GM18519 (cell line): ENCODE results near the gene SFSWAP.

Experiments
- ATAC-seq: cut with Tn5 transposase; IDR thresholded peaks from one replicate; pipeline ENCODE4 v1.9.1; 2021; ENCODE audit warnings: mild to moderate bottlenecking, moderate library complexity; ENCODE audit not compliant: unreplicated experiment, low FRiP score

The SFSWAP gene

DNA sequence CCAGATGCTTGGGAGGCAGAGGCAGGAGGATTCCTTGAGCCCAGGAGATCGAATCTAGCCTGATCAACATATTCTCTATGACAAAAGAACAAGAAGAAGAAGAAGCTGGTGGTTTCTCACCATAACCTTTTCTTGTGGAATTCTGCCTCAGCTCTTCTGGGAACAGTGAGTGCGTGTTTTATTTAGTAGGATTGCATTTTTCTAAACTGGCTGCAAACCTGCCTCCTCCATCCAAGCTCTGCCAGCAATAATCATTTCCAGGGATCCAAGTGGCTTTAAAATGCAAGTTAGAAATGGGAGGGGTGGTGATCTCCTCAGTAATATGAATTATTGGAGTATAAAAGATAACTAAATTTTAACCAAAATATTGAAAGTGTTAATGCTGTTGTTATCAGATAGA lies 71.2 kb downstream of the SFSWAP start:
- no peak for ATAC-seq

DNA sequence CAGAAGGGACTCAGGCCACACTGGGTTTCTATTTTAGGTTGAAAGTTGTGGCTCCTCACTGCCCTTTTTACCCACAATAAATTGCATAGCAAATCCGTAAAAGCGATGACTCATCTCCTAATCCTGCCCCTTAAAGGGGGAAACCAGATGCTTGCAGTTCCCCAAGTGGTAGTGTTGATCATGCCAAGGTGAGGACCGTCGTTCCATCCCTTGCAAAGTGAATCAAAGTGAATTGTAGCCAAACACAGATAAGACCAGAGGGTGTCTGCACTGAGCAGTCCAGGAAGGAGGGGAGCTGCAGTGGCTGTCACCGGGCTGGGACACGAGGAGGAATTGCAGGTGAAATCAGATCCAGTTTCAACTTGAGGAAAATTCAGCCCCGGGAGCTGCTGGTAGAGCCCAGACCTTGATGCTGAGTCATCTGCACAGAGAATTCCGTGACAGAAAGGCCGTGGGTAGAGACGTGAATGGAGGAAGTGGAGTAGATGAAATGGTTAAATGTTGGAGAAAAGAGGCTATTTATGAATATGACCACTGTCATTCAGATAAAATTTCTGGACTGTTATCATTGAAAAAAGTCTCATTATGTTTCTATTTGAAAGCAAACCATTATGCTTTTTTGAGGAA lies 73.1 kb downstream of the SFSWAP start:
- ATAC-seq: no peak

GRCh38 chr12:131784909-131785762 lies 74.2 kb downstream of the SFSWAP start:
- no peak for ATAC-seq

GRCh38 chr12:131785763-131786330 lies 75.0 kb downstream of the SFSWAP start:
- no peak for ATAC-seq

DNA sequence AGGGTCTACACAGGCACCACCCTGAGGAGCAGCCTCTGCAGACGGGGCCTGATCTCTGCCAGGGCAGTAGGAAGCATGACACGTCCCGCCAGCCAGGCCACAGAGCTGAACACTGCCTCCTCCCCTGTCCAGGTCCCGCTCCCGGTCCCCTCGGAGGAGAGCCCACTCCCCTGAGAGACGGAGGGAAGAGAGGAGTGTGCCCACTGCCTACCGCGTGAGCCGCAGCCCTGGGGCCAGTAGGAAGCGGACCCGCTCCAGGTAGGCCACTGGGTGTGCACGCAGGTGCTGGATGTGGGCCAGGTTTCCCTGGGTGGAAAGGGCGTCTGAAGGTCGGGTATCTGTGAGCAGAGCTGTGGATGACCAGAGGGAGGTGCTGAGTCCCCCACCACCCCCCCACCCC lies 75.4 kb downstream of the SFSWAP start:
- no peak for ATAC-seq

DNA sequence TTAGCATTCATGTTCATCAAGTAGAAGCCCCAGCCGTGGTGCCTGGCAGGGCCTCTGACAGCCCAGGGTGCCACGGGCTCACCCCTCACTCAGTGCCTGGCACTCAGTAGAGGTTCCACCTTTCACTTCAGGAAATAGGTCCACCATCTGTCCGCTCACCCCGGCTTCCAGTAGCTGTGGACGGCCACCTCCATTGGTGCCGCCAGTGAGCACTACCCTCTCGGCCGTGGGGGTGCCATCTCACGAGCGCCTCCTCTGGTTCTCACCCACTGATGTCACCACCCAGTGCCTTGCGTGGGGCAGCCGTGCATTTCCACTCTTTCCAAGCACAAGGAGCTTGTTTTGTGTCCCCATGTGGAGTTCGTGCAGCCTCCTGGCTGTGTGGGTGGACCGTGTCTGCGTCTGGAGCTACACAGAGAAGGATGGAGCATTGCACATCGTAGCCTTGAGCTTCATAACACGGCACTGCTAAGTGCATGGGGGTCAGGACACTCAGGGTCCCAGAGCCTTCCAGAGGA lies 76.3 kb downstream of the SFSWAP start:
- no peak for ATAC-seq

DNA sequence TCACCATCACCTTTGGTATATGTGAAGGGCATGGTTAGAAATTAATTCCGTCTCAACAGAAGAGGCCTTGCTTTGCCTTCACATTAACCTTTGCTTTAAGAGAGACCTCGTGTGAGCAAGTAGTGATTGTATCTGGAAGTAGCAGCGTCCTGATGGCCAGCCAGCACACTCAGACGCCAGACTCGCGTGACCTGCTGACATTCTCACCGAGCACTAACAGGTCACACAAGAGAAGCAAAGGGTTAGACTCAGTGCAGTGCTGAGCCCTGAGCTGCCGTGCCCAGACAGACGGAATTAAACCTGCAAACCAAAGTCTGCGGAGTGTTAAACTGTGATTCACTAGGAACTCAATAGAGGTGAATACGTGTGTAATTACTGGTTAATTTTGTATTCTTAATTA lies 77.2 kb downstream of the SFSWAP start:
- no peak for ATAC-seq

DNA sequence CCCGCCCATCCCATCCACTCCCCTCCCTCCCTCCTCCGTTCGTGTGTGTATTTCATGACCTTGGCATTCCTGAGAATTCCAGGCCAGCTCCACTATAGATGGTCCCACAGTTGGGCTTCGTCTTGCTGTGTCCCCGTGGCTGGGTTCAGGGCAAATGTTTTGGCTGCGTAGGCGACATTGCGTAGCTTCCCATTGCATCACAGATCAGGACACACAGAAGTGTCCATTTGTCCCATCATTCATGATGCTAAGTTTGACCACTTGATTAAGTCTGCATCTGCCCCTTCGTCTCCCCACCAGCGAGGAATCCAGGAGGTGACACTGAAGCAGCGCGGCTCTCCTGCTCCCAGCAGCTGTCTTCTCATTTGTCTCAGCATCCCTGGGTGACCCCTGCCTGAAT lies 78.7 kb downstream of the SFSWAP start:
- no peak for ATAC-seq

DNA sequence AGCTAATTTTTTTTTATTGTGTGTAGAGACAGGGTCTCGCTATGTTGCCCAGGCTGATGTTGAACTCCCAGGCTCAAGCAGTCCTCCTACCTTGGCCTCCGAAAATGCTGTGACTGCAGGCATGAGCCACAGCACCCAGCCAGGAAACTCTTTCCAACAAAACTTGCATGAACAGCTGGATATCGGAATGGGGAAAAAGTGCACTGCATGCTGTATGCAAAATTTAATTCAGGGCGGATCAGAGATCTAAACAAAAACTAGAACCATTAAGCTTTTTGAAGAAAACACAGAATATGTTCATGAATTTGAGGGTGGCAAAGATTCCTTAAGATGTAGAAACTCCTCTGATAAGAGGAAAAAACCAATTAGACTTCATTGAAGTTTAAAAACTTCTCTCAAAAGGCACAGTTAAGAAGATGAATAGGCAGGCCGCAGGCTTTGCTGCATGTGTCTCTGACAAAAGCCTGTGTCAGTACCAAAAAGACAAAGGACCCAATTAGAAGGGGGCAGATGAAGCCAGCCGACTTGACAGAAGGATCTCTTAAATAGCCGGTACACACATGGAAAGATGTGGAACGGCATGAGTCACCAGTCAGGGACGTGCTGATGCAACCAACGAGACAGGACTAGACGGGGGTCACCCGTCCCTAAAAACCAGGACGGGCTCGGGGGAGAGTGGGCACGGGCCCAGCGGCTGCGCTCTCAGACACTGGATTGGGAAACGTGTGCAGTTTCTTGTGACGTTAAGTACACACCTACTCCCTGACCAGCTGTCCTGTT lies 82.5 kb downstream of the SFSWAP start:
- ATAC-seq: no peak

DNA sequence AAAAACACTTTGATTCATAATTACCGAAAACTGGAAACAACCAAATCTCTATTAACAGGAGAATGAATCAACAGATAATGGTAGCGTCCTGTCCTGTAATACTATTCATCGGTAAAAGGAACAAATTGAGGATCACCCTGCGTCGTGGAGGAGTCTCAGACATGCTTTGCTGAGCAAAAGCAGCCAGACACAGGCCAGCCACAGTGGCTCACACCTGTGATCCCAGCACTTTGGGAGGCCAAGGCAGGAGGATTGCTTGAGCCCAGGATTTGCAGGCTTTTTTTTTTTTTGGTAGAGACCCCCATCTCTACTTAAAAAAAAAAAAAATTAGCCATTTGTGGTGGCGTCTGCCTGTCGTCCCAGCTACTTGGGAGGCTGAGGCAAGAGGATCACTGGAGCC lies 83.2 kb downstream of the SFSWAP start:
- no peak for ATAC-seq

GRCh38 chr12:131794573-131794972 lies 83.7 kb downstream of the SFSWAP start:
- no peak for ATAC-seq

DNA sequence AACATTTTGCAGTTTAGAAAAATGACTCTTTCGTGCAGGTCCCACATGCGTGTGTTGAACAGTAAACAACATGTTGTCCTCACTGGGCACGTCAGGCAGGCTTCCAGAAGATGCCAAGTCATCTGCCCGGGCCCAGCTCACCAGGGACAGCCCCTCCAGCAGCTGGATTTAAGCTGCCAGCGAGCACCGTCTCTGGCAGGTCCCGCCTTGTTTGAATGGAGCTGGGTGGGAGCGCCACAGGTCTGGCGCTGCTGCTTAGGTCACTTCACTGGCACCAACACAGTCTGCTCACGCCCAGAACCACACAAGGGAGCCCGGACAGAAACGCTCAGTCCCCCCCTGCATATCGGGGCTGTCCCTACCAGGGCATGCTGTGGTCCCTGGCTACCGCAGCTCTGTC lies 84.2 kb downstream of the SFSWAP start:
- ATAC-seq: no peak

DNA sequence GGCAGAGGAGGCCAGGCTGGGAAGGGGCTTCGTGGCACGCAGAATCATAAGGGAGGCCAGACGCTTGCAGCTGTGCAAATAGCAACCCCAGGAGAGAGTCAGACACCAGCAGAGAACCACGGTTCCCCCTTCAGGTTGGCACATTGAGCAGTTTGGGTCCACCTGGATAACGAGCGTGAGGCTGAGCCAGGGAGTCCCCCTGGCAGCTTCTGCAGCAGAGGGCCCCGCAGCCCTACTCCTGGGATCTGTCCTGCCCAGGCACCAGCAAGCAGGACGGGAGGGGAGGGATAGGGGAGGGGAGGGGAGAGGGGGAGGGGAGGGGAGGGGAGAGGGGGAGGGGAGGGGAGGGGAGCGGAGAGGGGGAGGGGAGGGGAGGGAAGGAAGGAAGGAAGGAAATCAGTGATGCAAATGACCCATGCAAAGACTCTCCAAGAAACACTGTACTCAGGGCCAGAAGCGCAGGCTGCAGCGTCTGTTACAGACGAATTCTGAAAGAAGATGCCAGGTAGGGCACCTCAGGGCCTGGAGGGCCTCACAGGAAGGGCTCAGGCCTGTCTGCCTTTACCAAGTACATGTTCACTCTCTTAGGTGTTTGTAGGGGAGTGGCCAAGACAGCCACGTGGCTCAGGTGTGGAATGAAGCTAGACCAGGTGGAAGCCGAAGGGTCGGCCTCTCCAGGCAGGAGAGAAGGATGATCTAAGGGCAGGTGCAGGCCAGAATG lies 85.0 kb downstream of the SFSWAP start:
- ATAC-seq: no peak

GRCh38 chr12:131796411-131796736 lies 85.5 kb downstream of the SFSWAP start:
- ATAC-seq: no peak

DNA sequence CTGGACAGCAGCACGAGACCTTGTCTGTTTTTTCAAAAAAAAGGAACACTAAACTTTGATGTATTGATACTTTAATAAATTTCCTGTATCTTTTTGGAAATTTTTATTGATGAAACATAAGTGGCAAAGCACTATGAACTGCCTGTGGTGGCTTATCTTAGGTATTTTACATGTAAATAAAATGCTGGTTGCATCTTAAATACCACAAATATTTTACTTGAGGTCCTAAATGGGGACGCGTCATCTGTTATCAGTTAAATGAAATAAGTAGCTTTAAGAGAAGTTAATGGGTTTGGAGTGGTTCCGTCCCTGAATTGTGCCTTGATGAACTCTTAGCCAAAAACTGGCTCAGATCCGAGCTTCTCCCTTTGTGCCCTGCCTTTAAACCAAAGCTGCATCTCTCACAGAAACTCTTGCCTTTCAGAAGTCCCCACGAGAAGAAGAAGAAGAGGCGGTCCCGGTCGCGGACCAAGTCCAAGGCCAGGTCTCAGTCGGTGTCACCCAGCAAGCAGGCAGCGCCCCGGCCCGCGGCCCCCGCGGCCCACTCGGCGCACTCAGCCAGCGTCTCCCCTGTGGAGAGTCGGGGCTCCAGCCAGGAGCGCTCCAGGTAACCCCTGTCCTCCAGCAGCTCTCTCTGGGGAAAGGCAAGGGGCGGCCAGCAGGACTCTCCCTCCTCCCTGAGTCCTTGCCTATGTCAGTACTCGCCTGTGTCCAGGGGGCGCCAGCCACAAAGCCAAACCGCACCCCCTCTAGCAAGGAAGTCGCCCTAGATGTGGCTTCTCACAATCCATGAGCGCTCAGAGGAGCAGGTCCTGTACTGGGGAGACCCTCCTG lies 86.1 kb downstream of the SFSWAP start:
- no peak for ATAC-seq

- no peak for ATAC-seq
These were observed 86.7 kb downstream of the SFSWAP start for GRCh38 chr12:131797588-131797934.

- no peak for ATAC-seq
These were observed 88.3 kb downstream of the SFSWAP start for GRCh38 chr12:131799195-131799594.

DNA sequence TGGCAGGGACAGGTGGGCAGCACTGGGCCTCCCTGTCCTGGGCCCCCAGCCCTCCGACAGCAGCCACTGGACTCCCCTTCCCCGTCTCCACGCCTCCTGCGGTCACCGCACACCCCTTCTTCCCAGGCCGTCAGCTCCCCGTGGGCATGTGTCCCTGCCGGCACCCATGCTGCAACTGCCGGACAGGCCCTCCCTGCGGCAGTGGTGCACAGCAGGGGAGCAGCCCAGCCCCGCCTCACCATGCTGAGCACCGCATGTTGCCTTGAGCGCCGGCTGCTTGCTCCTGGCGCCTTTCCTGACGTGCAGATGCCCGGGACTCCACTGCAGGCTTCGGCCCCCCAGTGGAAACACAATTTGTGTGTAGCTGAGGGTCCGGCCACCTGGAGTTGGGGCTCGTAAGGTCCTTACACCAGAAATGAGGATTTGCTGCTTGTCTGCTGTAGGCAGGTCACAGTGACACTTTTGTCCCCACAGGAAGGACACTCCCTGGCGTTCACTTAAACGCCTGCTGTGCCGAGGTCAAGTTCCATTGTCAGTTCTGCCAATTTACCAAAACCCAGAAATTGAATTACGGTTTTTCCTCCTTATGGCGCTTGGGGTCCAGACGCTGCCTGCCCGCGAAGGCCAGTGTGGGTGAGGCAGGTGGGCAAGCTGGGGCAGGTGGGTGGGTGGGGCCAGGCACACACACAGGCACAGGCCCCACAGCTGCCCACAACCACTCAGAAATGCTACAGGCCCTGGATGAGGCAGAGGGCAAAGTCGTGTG lies 89.1 kb downstream of the SFSWAP start:
- ATAC-seq: no peak

GRCh38 chr12:131800594-131801135 lies 89.8 kb downstream of the SFSWAP start:
- ATAC-seq: no peak
